K562 (cell line): ENCODE measurements around the gene RELL2. TPM values are rescaled to one million over a fixed set of nuclear protein-coding genes. Genes with fewer than 3 reads are reported as not detected.
A peak's percentile ranks its signal among the peaks of the same experiment; 100 is the strongest.

Source experiments
- BCOR ChIP-seq: fragments of 450-650 bp; IDR thresholded peaks from 2 replicates; pipeline ENCODE4 v1.6.1; 2016
- CXXC5 ChIP-seq: fragments of 250-450 bp; sonication (Bioruptor Pico); IDR thresholded peaks from 2 replicates; pipeline ENCODE4 v1.8.0; 2022; ENCODE audit warnings: inconsistent platforms, mild to moderate bottlenecking, moderate library complexity
- GATAD2A ChIP-seq: fragments of 450-650 bp; IDR thresholded peaks from 2 replicates; pipeline ENCODE4 v1.6.1; 2017
- SUPT5H ChIP-seq: fragments of 450-650 bp; IDR thresholded peaks from 2 replicates; pipeline ENCODE4 v1.6.1; 2016
- TEAD1 ChIP-seq, 2 experiments: fragments of 450-650 bp in 1 of 2; sonication (generic) in 1 of 2; formaldehyde crosslinking; IDR thresholded peaks; 2 replicates each; pipeline versions ENCODE4 v1.4.0 to v1.8.0; 2020 to 2022; ENCODE audit warnings: mild to moderate bottlenecking in 2 of 2, missing genetic modification reagents in 1 of 2
- TEAD2 ChIP-seq: fragments of 450-650 bp; IDR thresholded peaks from 2 replicates; pipeline ENCODE4 v1.6.1; 2016; ENCODE audit warnings: missing genetic modification characterization, control low read depth, missing compliant biosample characterization
- TRIM28 ChIP-seq: fragments of 450-650 bp; IDR thresholded peaks from 2 replicates; pipeline ENCODE4 v1.6.1; 2017
- ZNF347 ChIP-seq: fragments of 450-650 bp; formaldehyde crosslinking; IDR thresholded peaks from 2 replicates; pipeline ENCODE4 v1.4.0; 2020; ENCODE audit warnings: low read depth, mild to moderate bottlenecking, moderate library complexity
- ZNF780A ChIP-seq: fragments of 250-450 bp; sonication (Bioruptor Pico); IDR thresholded peaks from 2 replicates; pipeline ENCODE4 v1.5.0; 2021; ENCODE audit warnings: mild to moderate bottlenecking
- polyA plus RNA-seq, 8 experiments: library from polyadenylated mRNA; depleted of rRNA in 4 of 8; stranded (reverse) in 5 of 8; unstranded in 3 of 8; fragments of >200 nt; fragmentation: Nextera tagmentation in 2 of 8; fragmentation: Illumina TruSeq in 1 of 8; extraction: Ambion mirVana in 2 of 8; extraction: Trizol in 1 of 8; gene quantifications; 2 replicates each; pipeline versions ENCODE4 v1.2.1 to v1.2.3, GENCODE V29; 2011 to 2014; ENCODE audit warnings: inconsistent platforms in 1 of 8, missing spikeins in 1 of 8
- total RNA-seq, 7 experiments: library from RNA; depleted of rRNA in 6 of 7; stranded (reverse); fragments of >200 nt in 6 of 7; fragmentation: Illumina TruSeq in 2 of 7; extraction: Trizol in 2 of 7; gene quantifications; 2 replicates each; pipeline versions ENCODE4 v1.2.1 to v1.2.3, GENCODE V29; 2011 to 2021; ENCODE audit warnings: low replicate concordance in 1 of 7
- TF ChIP-seq, protein P1 (sequence below): fragments of 250-450 bp; sonication (Bioruptor Pico); IDR thresholded peaks from 2 replicates; pipeline ENCODE4 v1.4.0; 2020; ENCODE audit warnings: mild to moderate bottlenecking, moderate library complexity, borderline replicate concordance
- TF ChIP-seq, protein P2 (sequence below): fragments of 450-650 bp; IDR thresholded peaks from 2 replicates; pipeline ENCODE4 v1.6.1; 2018; ENCODE audit warnings: mild to moderate bottlenecking, low read depth; ENCODE audit not compliant: partially characterized antibody
- TF ChIP-seq, protein P3 (sequence below): fragments of 450-650 bp; formaldehyde crosslinking; IDR thresholded peaks from 2 replicates; pipeline ENCODE4 v1.4.0; 2022; ENCODE audit warnings: missing genetic modification characterization
- TF ChIP-seq, protein P4 (sequence below): fragments of 250-450 bp; sonication (Bioruptor Pico); IDR thresholded peaks from 2 replicates; pipeline ENCODE4 v1.8.0; 2022; ENCODE audit warnings: moderate library complexity, mild to moderate bottlenecking, inconsistent platforms
- TF ChIP-seq, protein P5 (sequence below): fragments of 250-450 bp; sonication (Bioruptor Pico); IDR thresholded peaks from 2 replicates; pipeline ENCODE4 v1.9.0; 2021; ENCODE audit warnings: mild to moderate bottlenecking, inconsistent platforms
- TF ChIP-seq, protein P6 (sequence below): fragments of 250-450 bp; sonication (Bioruptor Pico); IDR thresholded peaks from 2 replicates; pipeline ENCODE4 v1.5.0; 2021; ENCODE audit warnings: mild to moderate bottlenecking, moderate library complexity

RELL2 gene
- total and polyA plus RNA-seq, 9 of the 15 experiments (the other 6 are each of a cell fraction or from before 2014, with no cell fraction given): 0.06 to 36.0 (median 14.3) TPM

DNA sequence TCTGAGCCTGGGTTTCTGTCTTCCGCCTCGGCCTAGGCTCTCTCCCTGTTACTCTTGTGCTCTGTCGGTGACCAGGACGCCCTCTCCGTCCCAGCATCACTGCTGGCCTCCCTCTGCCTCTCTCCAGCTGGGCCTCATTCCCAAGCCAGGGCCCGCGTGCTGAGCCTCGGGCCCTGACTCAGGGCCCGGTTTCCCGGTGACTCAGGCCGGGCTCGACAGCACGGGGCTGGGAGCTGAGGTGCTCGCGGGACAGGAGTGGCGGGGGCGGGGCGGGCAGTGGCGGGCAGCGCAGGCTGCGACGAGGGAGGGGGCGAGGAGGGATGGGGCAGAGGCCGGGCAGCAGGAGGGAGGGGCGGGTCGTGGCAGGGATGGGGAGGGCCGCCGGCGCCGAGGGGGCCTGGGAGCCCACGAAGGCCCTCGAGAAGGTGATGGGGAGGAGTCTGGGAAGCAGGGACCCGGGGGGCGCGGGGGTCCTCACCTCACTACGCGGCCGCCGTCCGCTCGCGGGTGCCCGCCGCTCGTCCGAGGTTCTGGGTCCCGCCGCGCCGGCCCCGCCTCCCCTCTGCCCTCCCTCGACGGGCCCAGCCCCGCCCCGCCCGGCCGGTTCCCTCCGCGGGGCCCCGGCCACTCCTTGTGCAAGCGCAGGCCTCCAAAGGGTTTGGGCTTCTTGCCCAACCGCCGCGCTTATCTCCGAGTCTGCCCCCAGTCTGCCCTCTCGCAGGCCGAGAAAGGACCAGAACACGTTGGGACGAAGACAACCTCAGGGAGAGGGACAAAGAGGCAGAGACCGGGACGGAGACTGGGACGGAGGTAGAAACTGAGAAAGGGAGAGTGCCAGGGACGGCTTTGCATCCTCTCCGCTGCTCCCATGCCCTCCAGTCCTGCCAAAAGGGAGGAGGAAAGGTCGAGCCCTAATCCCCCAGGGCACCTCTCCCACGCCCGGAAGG is 45.2 kb downstream of the RELL2 start, which contains the start of gene ARAP3 (continued):
- TF ChIP-seq, protein P1, sequence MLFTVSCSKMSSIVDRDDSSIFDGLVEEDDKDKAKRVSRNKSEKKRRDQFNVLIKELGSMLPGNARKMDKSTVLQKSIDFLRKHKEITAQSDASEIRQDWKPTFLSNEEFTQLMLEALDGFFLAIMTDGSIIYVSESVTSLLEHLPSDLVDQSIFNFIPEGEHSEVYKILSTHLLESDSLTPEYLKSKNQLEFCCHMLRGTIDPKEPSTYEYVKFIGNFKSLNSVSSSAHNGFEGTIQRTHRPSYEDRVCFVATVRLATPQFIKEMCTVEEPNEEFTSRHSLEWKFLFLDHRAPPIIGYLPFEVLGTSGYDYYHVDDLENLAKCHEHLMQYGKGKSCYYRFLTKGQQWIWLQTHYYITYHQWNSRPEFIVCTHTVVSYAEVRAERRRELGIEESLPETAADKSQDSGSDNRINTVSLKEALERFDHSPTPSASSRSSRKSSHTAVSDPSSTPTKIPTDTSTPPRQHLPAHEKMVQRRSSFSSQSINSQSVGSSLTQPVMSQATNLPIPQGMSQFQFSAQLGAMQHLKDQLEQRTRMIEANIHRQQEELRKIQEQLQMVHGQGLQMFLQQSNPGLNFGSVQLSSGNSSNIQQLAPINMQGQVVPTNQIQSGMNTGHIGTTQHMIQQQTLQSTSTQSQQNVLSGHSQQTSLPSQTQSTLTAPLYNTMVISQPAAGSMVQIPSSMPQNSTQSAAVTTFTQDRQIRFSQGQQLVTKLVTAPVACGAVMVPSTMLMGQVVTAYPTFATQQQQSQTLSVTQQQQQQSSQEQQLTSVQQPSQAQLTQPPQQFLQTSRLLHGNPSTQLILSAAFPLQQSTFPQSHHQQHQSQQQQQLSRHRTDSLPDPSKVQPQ (CRISPR knock-in tag): no peak
- TF ChIP-seq, protein P2, sequence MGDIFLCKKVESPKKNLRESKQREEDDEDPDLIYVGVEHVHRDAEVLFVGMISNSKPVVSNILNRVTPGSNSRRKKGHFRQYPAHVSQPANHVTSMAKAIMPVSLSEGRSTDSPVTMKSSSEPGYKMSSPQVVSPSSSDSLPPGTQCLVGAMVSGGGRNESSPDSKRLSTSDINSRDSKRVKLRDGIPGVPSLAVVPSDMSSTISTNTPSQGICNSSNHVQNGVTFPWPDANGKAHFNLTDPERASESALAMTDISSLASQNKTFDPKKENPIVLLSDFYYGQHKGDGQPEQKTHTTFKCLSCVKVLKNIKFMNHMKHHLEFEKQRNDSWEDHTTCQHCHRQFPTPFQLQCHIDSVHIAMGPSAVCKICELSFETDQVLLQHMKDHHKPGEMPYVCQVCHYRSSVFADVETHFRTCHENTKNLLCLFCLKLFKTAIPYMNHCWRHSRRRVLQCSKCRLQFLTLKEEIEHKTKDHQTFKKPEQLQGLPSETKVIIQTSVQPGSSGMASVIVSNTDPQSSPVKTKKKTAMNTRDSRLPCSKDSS: no peak
- TF ChIP-seq GATAD2A (no peak), CXXC5 (CRISPR knock-in tag) (peak; percentile 71), ZNF780A (CRISPR knock-in tag) (no peak), ZNF347 (CRISPR knock-in tag) (no peak), TEAD1 (CRISPR knock-in tag; IDR thresholded peaks at IDR 0.05) (no peak), SUPT5H (peak; percentile 13; the same call in 1 of the 2 replicates), BCOR (no peak), TRIM28 (no peak), TEAD2 (tag) (no peak)
- TF ChIP-seq, protein P3, sequence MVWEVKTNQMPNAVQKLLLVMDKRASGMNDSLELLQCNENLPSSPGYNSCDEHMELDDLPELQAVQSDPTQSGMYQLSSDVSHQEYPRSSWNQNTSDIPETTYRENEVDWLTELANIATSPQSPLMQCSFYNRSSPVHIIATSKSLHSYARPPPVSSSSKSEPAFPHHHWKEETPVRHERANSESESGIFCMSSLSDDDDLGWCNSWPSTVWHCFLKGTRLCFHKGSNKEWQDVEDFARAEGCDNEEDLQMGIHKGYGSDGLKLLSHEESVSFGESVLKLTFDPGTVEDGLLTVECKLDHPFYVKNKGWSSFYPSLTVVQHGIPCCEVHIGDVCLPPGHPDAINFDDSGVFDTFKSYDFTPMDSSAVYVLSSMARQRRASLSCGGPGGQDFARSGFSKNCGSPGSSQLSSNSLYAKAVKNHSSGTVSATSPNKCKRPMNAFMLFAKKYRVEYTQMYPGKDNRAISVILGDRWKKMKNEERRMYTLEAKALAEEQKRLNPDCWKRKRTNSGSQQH: 0 out of 2 replicates have a peak, but pooled peaks have one; percentile 16
- TF ChIP-seq, protein P4, sequence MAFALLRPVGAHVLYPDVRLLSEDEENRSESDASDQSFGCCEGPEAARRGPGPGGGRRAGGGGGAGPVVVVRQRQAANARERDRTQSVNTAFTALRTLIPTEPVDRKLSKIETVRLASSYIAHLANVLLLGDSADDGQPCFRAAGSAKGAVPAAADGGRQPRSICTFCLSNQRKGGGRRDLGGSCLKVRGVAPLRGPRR (CRISPR knock-in tag): no peak
- TF ChIP-seq, protein P5, sequence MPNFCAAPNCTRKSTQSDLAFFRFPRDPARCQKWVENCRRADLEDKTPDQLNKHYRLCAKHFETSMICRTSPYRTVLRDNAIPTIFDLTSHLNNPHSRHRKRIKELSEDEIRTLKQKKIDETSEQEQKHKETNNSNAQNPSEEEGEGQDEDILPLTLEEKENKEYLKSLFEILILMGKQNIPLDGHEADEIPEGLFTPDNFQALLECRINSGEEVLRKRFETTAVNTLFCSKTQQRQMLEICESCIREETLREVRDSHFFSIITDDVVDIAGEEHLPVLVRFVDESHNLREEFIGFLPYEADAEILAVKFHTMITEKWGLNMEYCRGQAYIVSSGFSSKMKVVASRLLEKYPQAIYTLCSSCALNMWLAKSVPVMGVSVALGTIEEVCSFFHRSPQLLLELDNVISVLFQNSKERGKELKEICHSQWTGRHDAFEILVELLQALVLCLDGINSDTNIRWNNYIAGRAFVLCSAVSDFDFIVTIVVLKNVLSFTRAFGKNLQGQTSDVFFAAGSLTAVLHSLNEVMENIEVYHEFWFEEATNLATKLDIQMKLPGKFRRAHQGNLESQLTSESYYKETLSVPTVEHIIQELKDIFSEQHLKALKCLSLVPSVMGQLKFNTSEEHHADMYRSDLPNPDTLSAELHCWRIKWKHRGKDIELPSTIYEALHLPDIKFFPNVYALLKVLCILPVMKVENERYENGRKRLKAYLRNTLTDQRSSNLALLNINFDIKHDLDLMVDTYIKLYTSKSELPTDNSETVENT (CRISPR knock-in tag): 0 out of 2 replicates have a peak, but pooled peaks have one; percentile 24
- TF ChIP-seq, protein P6, sequence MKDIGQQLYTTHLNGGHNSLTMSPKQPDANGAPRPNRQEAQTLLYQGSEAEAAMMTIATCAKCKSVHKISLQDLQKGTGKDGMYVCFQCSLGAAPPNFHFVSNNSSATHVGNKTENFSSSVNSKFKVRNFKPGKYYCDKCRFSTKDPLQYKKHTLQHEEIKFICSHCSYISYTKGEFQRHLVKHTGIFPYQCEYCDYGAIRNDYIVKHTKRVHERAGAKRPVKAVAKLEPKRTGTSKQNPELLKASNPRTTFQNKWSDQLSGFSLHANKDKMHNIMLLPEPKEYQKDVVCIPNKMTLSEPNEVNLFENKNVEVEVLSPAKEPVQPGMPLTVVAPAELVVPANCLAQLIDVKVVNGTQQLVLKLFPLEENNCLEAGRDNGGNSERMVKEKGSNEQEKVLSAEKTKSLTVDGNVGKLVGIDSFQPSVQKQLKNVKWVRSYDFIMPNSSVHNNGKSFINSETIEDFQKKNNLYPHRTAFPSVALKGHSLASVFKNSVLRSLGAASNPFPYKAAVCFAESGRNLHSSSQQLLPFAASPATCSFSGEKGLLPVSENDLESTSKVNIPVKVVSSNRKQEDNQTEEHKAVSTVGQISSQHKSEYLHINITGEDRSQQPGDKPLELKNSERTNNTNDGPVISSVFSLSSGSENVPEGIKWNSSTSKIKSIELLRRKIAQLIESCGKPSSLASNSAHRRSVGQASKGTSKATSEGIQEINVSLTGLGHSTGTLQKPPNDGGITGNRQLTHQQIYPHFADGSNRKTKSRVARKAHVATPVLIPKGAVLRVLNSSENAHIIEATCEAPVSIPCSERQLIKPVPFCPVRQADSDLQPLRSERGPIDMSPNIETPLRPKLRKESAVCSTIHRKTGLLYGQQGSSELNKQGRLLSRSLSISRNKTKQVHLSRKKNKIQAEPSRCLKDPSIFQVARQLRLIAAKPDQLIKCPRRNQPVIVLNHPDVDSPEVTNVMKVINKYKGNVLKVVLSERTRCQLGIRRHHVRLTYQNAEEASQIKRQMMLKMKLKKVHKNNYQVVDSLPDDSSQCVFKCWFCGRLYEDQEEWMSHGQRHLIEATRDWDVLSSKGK (CRISPR knock-in tag): no peak
